ENCODE results near the gene LDLRAP1.

Gene LDLRAP1

DNA sequence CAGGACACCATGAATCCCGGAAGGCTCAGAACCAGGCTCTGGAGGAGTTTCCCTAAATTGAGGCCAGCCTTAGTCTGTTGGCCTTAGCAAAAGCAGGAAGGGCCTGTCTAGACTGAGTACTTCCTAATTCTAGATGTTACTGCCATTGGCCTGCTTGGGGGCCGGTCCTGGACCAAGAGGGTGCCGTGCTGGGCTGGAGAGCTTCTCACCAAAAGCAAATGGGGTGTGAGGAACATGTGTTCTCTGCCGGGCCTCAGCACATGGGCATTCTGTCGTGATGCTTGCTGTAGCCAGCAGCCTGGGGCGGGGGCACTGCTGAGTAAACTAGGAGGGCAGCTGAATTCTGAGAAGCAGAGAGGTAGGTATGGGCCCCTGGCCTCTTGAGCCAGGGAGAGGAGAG lies 37.5 kb downstream of the LDLRAP1 start:
- no peaks in the 10 kb centered on the region for H4K20me1 ChIP-seq (ENCODE audit: insufficient read depth, low read length)
- no peaks in the 10 kb centered on the region for H3K4me1 ChIP-seq (ENCODE audit: low read length)
- no peaks in the 10 kb centered on the region for H3K36me3 ChIP-seq (replicated peaks; ENCODE audit: low read depth, low read length)
- TF ChIP-seq, protein P1, sequence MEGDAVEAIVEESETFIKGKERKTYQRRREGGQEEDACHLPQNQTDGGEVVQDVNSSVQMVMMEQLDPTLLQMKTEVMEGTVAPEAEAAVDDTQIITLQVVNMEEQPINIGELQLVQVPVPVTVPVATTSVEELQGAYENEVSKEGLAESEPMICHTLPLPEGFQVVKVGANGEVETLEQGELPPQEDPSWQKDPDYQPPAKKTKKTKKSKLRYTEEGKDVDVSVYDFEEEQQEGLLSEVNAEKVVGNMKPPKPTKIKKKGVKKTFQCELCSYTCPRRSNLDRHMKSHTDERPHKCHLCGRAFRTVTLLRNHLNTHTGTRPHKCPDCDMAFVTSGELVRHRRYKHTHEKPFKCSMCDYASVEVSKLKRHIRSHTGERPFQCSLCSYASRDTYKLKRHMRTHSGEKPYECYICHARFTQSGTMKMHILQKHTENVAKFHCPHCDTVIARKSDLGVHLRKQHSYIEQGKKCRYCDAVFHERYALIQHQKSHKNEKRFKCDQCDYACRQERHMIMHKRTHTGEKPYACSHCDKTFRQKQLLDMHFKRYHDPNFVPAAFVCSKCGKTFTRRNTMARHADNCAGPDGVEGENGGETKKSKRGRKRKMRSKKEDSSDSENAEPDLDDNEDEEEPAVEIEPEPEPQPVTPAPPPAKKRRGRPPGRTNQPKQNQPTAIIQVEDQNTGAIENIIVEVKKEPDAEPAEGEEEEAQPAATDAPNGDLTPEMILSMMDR (IDR thresholded peaks at IDR 0.05; ENCODE audit: low read depth, low read length): no peak
- no peak for TF ChIP-seq EZH2phosphoT487 (IDR thresholded peaks at IDR 0.05; ENCODE audit: low read depth)
- H3K27me3 ChIP-seq (ENCODE audit: low read depth, low read length): no peaks in the 10 kb centered on the region
- no peaks in the 10 kb centered on the region for H3K9me3 ChIP-seq (ENCODE audit: insufficient read depth, low read length)
- no peak overlapping the region for H3K4me2 ChIP-seq (ENCODE audit: low read length)
- no peak overlapping the region for H3K4me3 ChIP-seq (ENCODE audit: low read length)
- H3K9ac ChIP-seq (ENCODE audit: low read length): no peak overlapping the region
- H3K79me2 ChIP-seq (ENCODE audit: low read length): no peaks in the 10 kb centered on the region
- no peak overlapping the region for H3K27ac ChIP-seq (ENCODE audit: low read length)
- H2AFZ ChIP-seq (ENCODE audit: low read depth, low read length): no peak overlapping the region

DNA sequence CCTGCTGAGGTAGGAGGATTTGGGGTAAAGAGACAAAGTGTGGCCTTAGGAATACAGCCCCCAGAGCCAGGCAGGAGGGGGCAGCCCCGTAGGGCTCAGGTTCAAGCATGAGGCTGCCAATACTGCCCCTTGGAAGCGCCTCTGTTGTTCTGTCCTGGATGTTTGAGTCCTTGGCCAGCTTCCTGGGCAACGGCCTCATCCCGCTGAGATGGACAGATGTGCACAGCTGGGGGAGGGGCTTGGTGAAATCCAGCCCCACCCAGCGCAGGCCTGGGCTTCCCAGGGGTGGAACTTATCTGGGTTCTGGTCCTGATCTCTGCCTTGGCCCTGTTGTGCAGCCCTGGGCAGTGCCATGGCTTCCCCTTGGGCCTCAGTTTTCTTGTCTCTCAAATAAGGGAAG lies 38.4 kb downstream of the LDLRAP1 start:
- Histone ChIP-seq H3K27me3 (ENCODE audit: low read depth, low read length) (no peaks in the 10 kb centered on the region), H3K4me2 (ENCODE audit: low read length) (no peak overlapping the region), H3K9me3 (ENCODE audit: insufficient read depth, low read length) (no peaks in the 10 kb centered on the region), H3K4me3 (ENCODE audit: low read length) (no peak overlapping the region), H3K27ac (ENCODE audit: low read length) (no peak overlapping the region), H3K36me3 (replicated peaks; ENCODE audit: low read depth, low read length) (no peaks in the 10 kb centered on the region), H2AFZ (ENCODE audit: low read depth, low read length) (no peak overlapping the region), H3K9ac (ENCODE audit: low read length) (no peak overlapping the region), H4K20me1 (ENCODE audit: insufficient read depth, low read length) (no peaks in the 10 kb centered on the region), H3K79me2 (ENCODE audit: low read length) (no peaks in the 10 kb centered on the region), H3K4me1 (ENCODE audit: low read length) (no peaks in the 10 kb centered on the region)
- no peak for TF ChIP-seq EZH2phosphoT487 (IDR thresholded peaks at IDR 0.05; ENCODE audit: low read depth)
- TF ChIP-seq, protein P1 (IDR thresholded peaks at IDR 0.05; ENCODE audit: low read depth, low read length): no peak

DNA sequence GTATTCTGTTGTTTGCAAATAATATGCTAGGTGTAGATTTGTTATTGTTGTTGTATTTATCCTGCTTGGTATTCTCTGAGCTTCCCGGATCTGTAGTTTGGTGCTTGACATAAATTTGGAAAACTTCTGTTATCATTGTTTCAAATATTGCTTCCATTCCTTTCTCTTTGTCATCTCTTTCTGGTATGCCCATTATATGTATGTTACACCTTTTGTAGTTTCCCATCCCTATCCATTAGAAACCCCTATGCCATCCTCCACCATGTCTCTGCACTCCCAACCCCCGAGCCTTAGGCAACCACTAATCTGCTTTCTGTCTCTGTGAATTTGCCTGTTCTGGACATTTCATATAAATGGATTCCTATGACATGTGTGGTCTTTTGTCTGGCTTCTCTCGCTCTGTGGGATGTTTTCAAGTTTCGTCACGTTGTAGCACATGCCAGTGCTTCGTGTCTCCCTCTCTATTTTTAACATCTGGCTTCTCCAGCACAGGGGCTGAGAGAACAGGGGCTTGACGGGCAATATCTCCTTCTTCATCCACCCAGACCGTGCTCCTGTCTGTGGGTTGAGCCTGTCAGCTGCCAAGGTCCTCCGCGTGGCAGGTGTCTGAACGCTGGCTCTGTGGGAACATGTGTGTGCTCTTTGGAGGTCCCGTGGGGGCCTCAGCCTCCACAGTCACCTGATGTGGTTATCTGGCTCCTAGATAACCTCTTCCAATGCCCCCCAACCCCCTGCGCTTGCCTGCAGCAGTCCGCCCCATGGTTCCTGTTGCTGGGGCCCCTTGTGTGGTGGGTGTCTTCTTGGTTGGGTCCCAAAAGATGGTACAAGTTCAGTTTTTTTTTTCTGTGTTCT lies 40.3 kb downstream of the LDLRAP1 start:
- Histone ChIP-seq H3K4me2 (ENCODE audit: low read length) (no peak overlapping the region), H3K9ac (ENCODE audit: low read length) (no peak overlapping the region), H3K4me1 (ENCODE audit: low read length) (no peaks in the 10 kb centered on the region), H2AFZ (ENCODE audit: low read depth, low read length) (no peak overlapping the region), H4K20me1 (ENCODE audit: insufficient read depth, low read length) (no peaks in the 10 kb centered on the region), H3K36me3 (replicated peaks; ENCODE audit: low read depth, low read length) (no peaks in the 10 kb centered on the region), H3K4me3 (ENCODE audit: low read length) (no peak overlapping the region), H3K27me3 (ENCODE audit: low read depth, low read length) (no peaks in the 10 kb centered on the region), H3K79me2 (ENCODE audit: low read length) (no peaks in the 10 kb centered on the region), H3K9me3 (ENCODE audit: insufficient read depth, low read length) (no peaks in the 10 kb centered on the region), H3K27ac (ENCODE audit: low read length) (no peak overlapping the region)
- TF ChIP-seq, protein P1 (IDR thresholded peaks at IDR 0.05; ENCODE audit: low read depth, low read length): no peak
- TF ChIP-seq EZH2phosphoT487 (IDR thresholded peaks at IDR 0.05; ENCODE audit: low read depth): no peak

DNA sequence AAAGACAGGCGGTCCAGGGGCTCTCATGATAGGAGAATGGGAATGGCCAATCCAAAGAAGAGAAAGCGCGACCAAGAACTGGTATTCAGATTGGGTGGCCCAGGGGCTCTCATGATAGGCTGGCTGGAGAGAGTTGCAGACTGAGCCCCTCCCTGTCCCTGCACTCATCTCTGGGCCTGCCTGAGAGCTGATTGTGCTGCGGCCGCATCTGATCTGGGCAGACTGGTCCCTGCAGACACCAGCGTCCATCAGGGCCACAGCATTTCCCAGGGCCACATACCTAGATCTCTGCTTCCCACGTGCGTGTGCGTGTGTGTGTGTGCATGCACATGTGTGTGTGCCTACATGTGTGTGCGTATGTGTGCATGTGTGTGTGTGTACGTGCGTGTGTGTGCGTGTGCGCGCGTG lies 42.8 kb downstream of the LDLRAP1 start:
- no peak overlapping the region for H3K9ac ChIP-seq (ENCODE audit: low read length)
- H3K4me1 ChIP-seq (ENCODE audit: low read length): no peaks in the 10 kb centered on the region
- no peak overlapping the region for H3K4me3 ChIP-seq (ENCODE audit: low read length)
- H3K79me2 ChIP-seq (ENCODE audit: low read length): no peaks in the 10 kb centered on the region
- no peak overlapping the region for H2AFZ ChIP-seq (ENCODE audit: low read depth, low read length)
- TF ChIP-seq, protein P1 (IDR thresholded peaks at IDR 0.05; ENCODE audit: low read depth, low read length): no peak
- TF ChIP-seq EZH2phosphoT487 (IDR thresholded peaks at IDR 0.05; ENCODE audit: low read depth): no peak
- no peaks in the 10 kb centered on the region for H3K36me3 ChIP-seq (replicated peaks; ENCODE audit: low read depth, low read length)
- H3K27ac ChIP-seq (ENCODE audit: low read length): no peak overlapping the region
- no peaks in the 10 kb centered on the region for H3K9me3 ChIP-seq (ENCODE audit: insufficient read depth, low read length)
- H3K4me2 ChIP-seq (ENCODE audit: low read length): no peak overlapping the region
- H4K20me1 ChIP-seq (ENCODE audit: insufficient read depth, low read length): no peaks in the 10 kb centered on the region
- H3K27me3 ChIP-seq (ENCODE audit: low read depth, low read length): no peaks in the 10 kb centered on the region

Measured in OCI-LY3 (cell line).